ENCODE measurements around the gene RAI1.

DNA sequence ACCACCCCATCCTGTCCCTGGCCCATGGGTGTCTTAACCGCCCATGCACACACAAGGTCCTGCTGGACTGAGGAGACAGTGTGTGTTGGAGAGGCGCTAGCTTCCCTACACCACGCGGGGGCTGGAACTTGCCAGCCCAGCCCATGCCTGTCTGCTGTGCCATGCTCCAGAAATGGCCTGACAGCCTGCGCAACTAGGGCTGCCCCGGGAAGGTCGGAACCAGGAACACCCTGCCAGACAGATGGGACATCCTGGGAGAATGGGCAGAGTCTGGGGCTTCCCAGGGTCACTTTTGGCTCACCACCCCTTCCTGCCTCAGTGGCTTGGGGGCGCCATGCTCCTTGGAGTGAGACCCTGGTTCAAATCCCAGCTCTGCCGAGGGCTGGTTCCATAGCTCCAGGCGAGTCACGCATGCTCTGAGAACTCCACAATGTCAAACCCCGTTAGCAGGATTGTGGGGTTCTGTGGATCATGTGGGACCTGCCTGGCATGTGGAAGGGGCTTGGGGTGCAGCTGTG, 119.3 kb downstream of the RAI1 start:
- TF ChIP-seq CTCF (conservative IDR thresholded peaks at IDR 0.05) (no peak), EZH2 (IDR thresholded peaks at IDR 0.05; ENCODE audit: low read depth) (no peak)

Measured in PC-9 (cell line).